ENCODE measurements around the gene HSPA8. TPM values are rescaled to one million over a fixed set of nuclear protein-coding genes. Genes with fewer than 3 reads are reported as not detected.
A peak's percentile ranks its signal among the peaks of the same experiment; 100 is the strongest.

The HSPA8 gene
- total RNA-seq (100 to 1,000 TPM; 788 to 811 TPM), total RNA-seq (659 to 6,779 (median 1,621) reads per million in 172 experiments)
- polyA plus RNA-seq (2013, experiment 1 of 2), result 1,828 TPM
- polyA plus RNA-seq (2013, experiment 2 of 2), result 1,949 TPM

DNA sequence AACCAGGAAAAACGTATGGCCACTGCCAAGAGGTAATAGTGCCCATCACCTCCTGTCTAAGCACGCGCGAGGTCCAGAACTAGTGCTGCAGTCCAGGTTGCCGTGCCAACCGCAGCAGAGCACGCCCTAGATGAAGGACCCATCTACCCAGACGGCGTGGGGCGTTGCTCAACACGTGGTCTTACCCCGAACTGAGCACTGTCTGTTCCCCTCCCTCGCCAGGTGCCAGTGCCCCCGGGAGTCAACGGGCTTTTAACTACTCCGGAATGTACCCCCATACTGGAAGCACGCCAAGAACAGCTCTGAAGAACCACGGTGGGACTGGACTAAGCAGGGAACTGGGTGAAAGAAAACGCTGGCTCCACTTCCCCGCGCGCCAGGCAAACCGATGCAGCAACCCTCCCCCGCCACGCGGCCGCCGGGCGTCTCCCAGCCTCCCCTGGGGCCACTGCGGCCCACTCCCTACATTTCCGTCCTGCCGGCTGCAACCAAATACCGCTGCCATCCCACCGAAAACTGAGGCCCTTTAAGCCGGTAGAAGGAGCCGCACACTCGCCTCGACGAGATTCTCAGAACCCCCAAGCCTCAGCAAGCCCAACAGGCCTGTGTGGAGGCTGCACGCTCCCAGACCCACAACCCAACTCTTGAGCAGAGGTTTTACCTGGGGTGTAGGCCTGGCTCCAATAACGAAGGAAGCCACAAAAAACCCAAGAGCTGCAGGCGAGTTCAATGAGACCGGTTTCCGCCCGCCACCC is at the start of gene HSPA8:
TSS of gene HSPA8 (minus strand) at position 734 of the 755 bp plus-strand sequence. CDS start 812 bp downstream, outside the sequence.
- peak within 1 kb of the TSS; percentile 89 for H3K4me3 ChIP-seq (ENCODE audit: low read length)
- peaks cover 82% of the 10 kb centered on the region for H3K4me1 Mint-ChIP-seq (ENCODE audit: low read depth)
- H3K27ac ChIP-seq (ENCODE audit: low read depth in 1 of 2, low read length in 2 of 2), result peak within 1 kb of the TSS; percentile 100
- H3K9me3 ChIP-seq (ENCODE audit: control insufficient read depth in 1 of 2, insufficient read depth in 1 of 2, low read length in 2 of 2), result peaks cover 0 to 3% of the 10 kb centered on the region in 2 experiments
- peak within 1 kb of the TSS; percentile 98 for H3K27ac Mint-ChIP-seq
- DNase-seq (peak; percentile 41 to 77 (median 55)), ATAC-seq (ENCODE audit: poor library complexity) (no peak)
- H3K36me3 ChIP-seq (ENCODE audit: insufficient read depth, low read length), result peaks cover 50% of the 10 kb centered on the region
- peaks cover 80% of the 10 kb centered on the region for H3K36me3 Mint-ChIP-seq (ENCODE audit: low read depth)
- no peaks in the 10 kb centered on the region for H3K27me3 Mint-ChIP-seq
- peaks cover 68% of the 10 kb centered on the region for H3K4me1 ChIP-seq (ENCODE audit: insufficient read depth, low read length)
- H3K9me3 Mint-ChIP-seq, result no peaks in the 10 kb centered on the region
- ChIA-PET CTCF (interaction anchor here (0.6 to 3.5 kb wide), 6 partner anchors 21 to 265 kb away, joined by 3 to 29 read pairs (median 3); no protein-coding TSS in a partner anchor), POLR2A (interaction anchor here (0.6 to 12.8 kb wide), 30 partner anchors 7 to 1610 kb away, joined by 3 to 226 read pairs (median 6); partner anchors contain the start of gene CRTAM)
- H3K4me3 Mint-ChIP-seq, result peak within 1 kb of the TSS; percentile 91
- no peak for TF ChIP-seq CTCF (IDR thresholded peaks at IDR 0.05)
- no peaks in the 10 kb centered on the region for H3K27me3 ChIP-seq (ENCODE audit: control insufficient read depth in 1 of 2, insufficient read depth in 2 of 2, low read length in 2 of 2)
- intact Hi-C loops (cut with DNase I, micrococcal nuclease), result loop anchor here (1.0 to 5.0 kb wide), 5 partner anchors 9 to 1769 kb away; partner anchors contain the start of genes JHY (in 1 of the 2) and SC5D (in 1 of the 2)

DNA sequence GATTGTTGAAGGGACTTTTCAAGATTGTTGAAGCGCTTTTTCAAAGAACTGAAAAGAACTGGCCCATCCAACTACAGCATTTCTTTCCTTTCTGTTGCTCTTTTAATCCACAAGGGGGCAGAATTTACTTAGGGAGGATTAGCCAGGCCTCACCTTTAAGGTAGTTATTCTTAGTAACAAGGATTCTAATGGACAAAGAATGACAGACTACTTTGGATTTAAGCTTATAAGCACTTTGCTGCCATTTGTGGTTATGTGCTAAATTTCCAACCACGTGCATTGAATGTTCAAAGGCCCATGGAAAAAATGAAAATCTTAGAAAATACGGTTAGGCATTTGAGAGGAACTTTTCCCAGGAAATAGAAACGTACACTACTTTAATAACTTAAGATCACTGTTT is 49.5 kb upstream of the HSPA8 start:
- H3K4me3 Mint-ChIP-seq, result no peak overlapping the region
- Histone ChIP-seq H3K4me1 (ENCODE audit: insufficient read depth, low read length) (no peaks in the 10 kb centered on the region), H3K27me3 (ENCODE audit: control insufficient read depth in 1 of 2, insufficient read depth in 2 of 2, low read length in 2 of 2) (no peaks in the 10 kb centered on the region), H3K4me3 (ENCODE audit: low read length) (no peak overlapping the region), H3K36me3 (ENCODE audit: insufficient read depth, low read length) (no peaks in the 10 kb centered on the region), H3K27ac (ENCODE audit: low read depth in 1 of 2, low read length in 2 of 2) (no peak overlapping the region), H3K9me3 (ENCODE audit: control insufficient read depth in 1 of 2, insufficient read depth in 1 of 2, low read length in 2 of 2) (peaks cover 6 to 7% of the 10 kb centered on the region in 2 experiments)
- ATAC-seq (ENCODE audit: poor library complexity), result peak; percentile 48
- DNase-seq, result peak in 3 of 14 experiments; percentile 59 to 63 (median 61)
- H3K36me3 Mint-ChIP-seq (ENCODE audit: low read depth), result no peaks in the 10 kb centered on the region
- CTCF ChIA-PET, result interaction anchor here (0.6 to 2.0 kb wide), 5 partner anchors 11 to 150 kb away, joined by 3 to 6 read pairs (median 3); no protein-coding TSS in a partner anchor
- H3K9me3 Mint-ChIP-seq, result peaks cover 3% of the 10 kb centered on the region
- POLR2A ChIA-PET, result interaction anchor here (0.8 to 4.7 kb wide), 3 partner anchors 42 to 136 kb away, joined by 3 to 33 read pairs (median 10); partner anchors contain the start of gene HSPA8
- intact Hi-C loops (cut with DNase I, micrococcal nuclease), result loop anchor here (1.0 to 10.0 kb wide), 3 partner anchors 136 to 366 kb away; partner anchors contain the start of gene JHY (in 1 of the 2)
- no peak overlapping the region for H3K27ac Mint-ChIP-seq
- H3K4me1 Mint-ChIP-seq (ENCODE audit: low read depth), result no peaks in the 10 kb centered on the region
- TF ChIP-seq CTCF (IDR thresholded peaks at IDR 0.05), result peak; percentile 83
- no peaks in the 10 kb centered on the region for H3K27me3 Mint-ChIP-seq

DNA sequence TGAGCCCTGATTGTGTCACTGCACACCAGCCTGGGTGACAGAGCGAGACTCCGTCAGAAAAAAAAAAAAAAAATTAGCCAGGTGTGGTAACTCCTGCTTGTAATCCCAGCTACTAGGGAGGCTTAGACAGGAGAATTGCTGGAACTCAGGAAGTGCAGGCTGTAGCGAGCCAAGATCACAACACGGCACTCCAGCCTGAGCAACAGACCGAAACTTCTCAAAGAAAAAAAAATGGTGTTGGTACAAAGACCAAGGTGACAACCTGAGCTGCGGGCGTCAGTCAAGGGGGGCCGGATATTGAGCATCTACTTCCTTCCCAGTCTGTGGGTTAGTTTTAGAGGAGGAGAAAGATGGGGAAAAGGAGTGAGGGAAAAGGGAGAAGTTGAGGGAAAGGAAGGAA is 48.5 kb upstream of the HSPA8 start:
- Histone ChIP-seq H3K27me3 (ENCODE audit: control insufficient read depth in 1 of 2, insufficient read depth in 2 of 2, low read length in 2 of 2) (no peaks in the 10 kb centered on the region), H3K9me3 (ENCODE audit: control insufficient read depth in 1 of 2, insufficient read depth in 1 of 2, low read length in 2 of 2) (no peaks in the 10 kb centered on the region), H3K36me3 (ENCODE audit: insufficient read depth, low read length) (no peaks in the 10 kb centered on the region), H3K4me3 (ENCODE audit: low read length) (no peak overlapping the region), H3K27ac (ENCODE audit: low read depth in 1 of 2, low read length in 2 of 2) (no peak overlapping the region), H3K4me1 (ENCODE audit: insufficient read depth, low read length) (no peaks in the 10 kb centered on the region)
- Mint-ChIP-seq H3K27me3 (no peaks in the 10 kb centered on the region), H3K4me3 (peak overlapping the region; percentile 14), H3K36me3 (ENCODE audit: low read depth) (no peaks in the 10 kb centered on the region), H3K9me3 (peaks cover 2% of the 10 kb centered on the region), H3K4me1 (ENCODE audit: low read depth) (no peaks in the 10 kb centered on the region), H3K27ac (no peak overlapping the region)
- ATAC-seq (ENCODE audit: poor library complexity) (no peak), DNase-seq (peak in 2 of 14 experiments; percentile 15 to 35)
- intact Hi-C loops (cut with DNase I, micrococcal nuclease), result loop anchor here (5.0 to 10.0 kb wide), 2 partner anchors 226 to 367 kb away; partner anchors contain the start of gene JHY (in 1 of the 2)
- CTCF ChIA-PET, result interaction anchor here (1.4 to 2.0 kb wide), 3 partner anchors 56 to 151 kb away, joined by 4 to 12 read pairs (median 5); no protein-coding TSS in a partner anchor
- POLR2A ChIA-PET, result interaction anchor here (0.6 to 4.7 kb wide), 6 partner anchors 22 to 137 kb away, joined by 3 to 33 read pairs (median 5); partner anchors contain the start of gene HSPA8
- TF ChIP-seq CTCF (IDR thresholded peaks at IDR 0.05), result no peak
